ENCODE measurements around the gene DRD3.

The DRD3 gene

GRCh38 chr3:114114719-114115118 lies 64.1 kb downstream of the DRD3 start:
- H3K36me3 ChIP-seq (ENCODE audit: insufficient read depth, low read depth, low read length): no peaks in the 10 kb centered on the region
- H3K27me3 ChIP-seq (ENCODE audit: insufficient read depth, low read length): no peaks in the 10 kb centered on the region
- no peak overlapping the region for H3K4me3 ChIP-seq (ENCODE audit: low read length)
- H3K9ac ChIP-seq (ENCODE audit: low read depth, low read length): no peak overlapping the region
- H3K27ac ChIP-seq (ENCODE audit: low read length): no peak overlapping the region
- H3K4me1 ChIP-seq (ENCODE audit: insufficient read depth, low read length): peaks cover 12% of the 10 kb centered on the region; the same call in 1 of the 2 replicates
- H3K9me3 ChIP-seq (ENCODE audit: insufficient read depth, low read depth, low read length): no peaks in the 10 kb centered on the region

DNA sequence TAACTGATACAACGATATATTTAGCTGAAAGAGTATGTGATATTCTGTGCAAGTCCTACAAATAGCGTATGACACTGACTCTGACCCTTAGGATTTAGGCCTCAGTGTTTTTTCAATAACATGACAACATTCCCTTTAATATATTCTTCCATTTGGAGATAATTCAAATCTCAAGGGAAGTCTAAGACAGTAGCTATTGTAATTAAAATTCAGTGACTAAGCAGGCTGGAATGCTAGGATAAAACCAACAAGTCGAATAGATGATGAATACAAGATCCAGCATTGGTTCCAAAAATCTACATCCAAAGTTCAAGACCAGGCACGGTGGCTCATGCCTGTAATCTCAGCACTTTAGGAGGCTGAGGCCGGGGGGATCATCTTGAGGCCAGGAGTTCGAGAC lies 66.2 kb downstream of the DRD3 start:
- H3K4me1 ChIP-seq (ENCODE audit: insufficient read depth, low read length): peaks cover 12% of the 10 kb centered on the region; the same call in 1 of the 2 replicates
- H3K27me3 ChIP-seq (ENCODE audit: insufficient read depth, low read length): no peaks in the 10 kb centered on the region
- no peak overlapping the region for H3K4me3 ChIP-seq (ENCODE audit: low read length)
- H3K9ac ChIP-seq (ENCODE audit: low read depth, low read length): no peak overlapping the region
- no peak overlapping the region for H3K27ac ChIP-seq (ENCODE audit: low read length)
- no peaks in the 10 kb centered on the region for H3K9me3 ChIP-seq (ENCODE audit: insufficient read depth, low read depth, low read length)
- H3K36me3 ChIP-seq (ENCODE audit: insufficient read depth, low read depth, low read length): no peaks in the 10 kb centered on the region

- H3K27me3 ChIP-seq (ENCODE audit: insufficient read depth, low read length): no peaks in the 10 kb centered on the region
Observed at GRCh38 chr3:114111060-114111770, 67.6 kb downstream of the DRD3 start.

GRCh38 chr3:114110439-114110838 lies 68.4 kb downstream of the DRD3 start:
- H3K4me3 ChIP-seq (ENCODE audit: low read length): no peak overlapping the region
- H3K27ac ChIP-seq (ENCODE audit: low read length): no peak overlapping the region

More at GRCh38 chr3:114111060-114111770, 67.6 kb downstream of the DRD3 start:
- Histone ChIP-seq H3K4me1 (ENCODE audit: insufficient read depth, low read length) (peaks cover 12% of the 10 kb centered on the region; the same call in 1 of the 2 replicates), H3K4me3 (ENCODE audit: low read length) (no peak overlapping the region), H3K9me3 (ENCODE audit: insufficient read depth, low read depth, low read length) (no peaks in the 10 kb centered on the region), H3K9ac (ENCODE audit: low read depth, low read length) (no peak overlapping the region), H3K27ac (ENCODE audit: low read length) (no peak overlapping the region), H3K36me3 (ENCODE audit: insufficient read depth, low read depth, low read length) (no peaks in the 10 kb centered on the region)

GRCh38 chr3:114108137-114108536 lies 70.7 kb downstream of the DRD3 start:
- no peaks in the 10 kb centered on the region for H3K36me3 ChIP-seq (ENCODE audit: insufficient read depth, low read depth, low read length)
- H3K27me3 ChIP-seq (ENCODE audit: insufficient read depth, low read length): no peaks in the 10 kb centered on the region
- H3K9me3 ChIP-seq (ENCODE audit: insufficient read depth, low read depth, low read length): no peaks in the 10 kb centered on the region
- no peak overlapping the region for H3K27ac ChIP-seq (ENCODE audit: low read length)
- no peak overlapping the region for H3K4me3 ChIP-seq (ENCODE audit: low read length)
- no peak overlapping the region for H3K9ac ChIP-seq (ENCODE audit: low read depth, low read length)
- H3K4me1 ChIP-seq (ENCODE audit: insufficient read depth, low read length): peaks cover 13% of the 10 kb centered on the region; the same call in 1 of the 2 replicates

More at GRCh38 chr3:114110439-114110838, 68.4 kb downstream of the DRD3 start:
- no peaks in the 10 kb centered on the region for H3K9me3 ChIP-seq (ENCODE audit: insufficient read depth, low read depth, low read length)
- H3K27me3 ChIP-seq (ENCODE audit: insufficient read depth, low read length): no peaks in the 10 kb centered on the region
- no peak overlapping the region for H3K9ac ChIP-seq (ENCODE audit: low read depth, low read length)
- no peaks in the 10 kb centered on the region for H3K36me3 ChIP-seq (ENCODE audit: insufficient read depth, low read depth, low read length)
- H3K4me1 ChIP-seq (ENCODE audit: insufficient read depth, low read length): peaks cover 12% of the 10 kb centered on the region; the same call in 1 of the 2 replicates

GRCh38 chr3:114104414-114104813 lies 74.4 kb downstream of the DRD3 start:
- Histone ChIP-seq H3K9ac (ENCODE audit: low read depth, low read length) (no peak overlapping the region), H3K27ac (ENCODE audit: low read length) (no peak overlapping the region), H3K27me3 (ENCODE audit: insufficient read depth, low read length) (no peaks in the 10 kb centered on the region), H3K9me3 (ENCODE audit: insufficient read depth, low read depth, low read length) (no peaks in the 10 kb centered on the region), H3K4me1 (ENCODE audit: insufficient read depth, low read length) (peaks cover 2% of the 10 kb centered on the region; the same call in 1 of the 2 replicates), H3K4me3 (ENCODE audit: low read length) (no peak overlapping the region), H3K36me3 (ENCODE audit: insufficient read depth, low read depth, low read length) (no peaks in the 10 kb centered on the region)

GRCh38 chr3:114103858-114104257 lies 75.0 kb downstream of the DRD3 start:
- no peaks in the 10 kb centered on the region for H3K27me3 ChIP-seq (ENCODE audit: insufficient read depth, low read length)
- no peaks in the 10 kb centered on the region for H3K36me3 ChIP-seq (ENCODE audit: insufficient read depth, low read depth, low read length)
- H3K27ac ChIP-seq (ENCODE audit: low read length): no peak overlapping the region
- H3K9me3 ChIP-seq (ENCODE audit: insufficient read depth, low read depth, low read length): no peaks in the 10 kb centered on the region
- H3K4me1 ChIP-seq (ENCODE audit: insufficient read depth, low read length): peaks cover 2% of the 10 kb centered on the region; the same call in 1 of the 2 replicates
- H3K9ac ChIP-seq (ENCODE audit: low read depth, low read length): no peak overlapping the region
- H3K4me3 ChIP-seq (ENCODE audit: low read length): no peak overlapping the region

DNA sequence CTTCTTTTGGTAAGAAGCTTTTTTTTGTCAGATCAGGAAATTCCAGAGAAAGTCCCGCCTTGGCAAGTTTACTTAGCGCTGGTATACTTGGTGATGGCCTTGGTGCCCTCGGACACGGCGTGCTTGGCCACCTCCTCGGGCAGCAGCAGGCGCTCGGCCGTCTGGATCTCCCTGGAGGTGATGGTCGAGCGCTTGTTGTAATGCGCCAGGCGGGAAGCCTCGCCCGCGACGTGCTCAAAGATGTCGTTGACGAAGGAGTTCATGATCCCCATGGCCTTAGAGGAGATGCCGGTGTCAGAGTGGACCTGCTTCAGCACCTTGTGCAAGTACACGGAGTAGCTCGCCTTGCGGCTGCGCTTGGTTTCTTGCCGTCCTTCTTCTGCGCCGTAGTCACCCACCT lies 75.7 kb downstream of the DRD3 start:
- Histone ChIP-seq H3K36me3 (ENCODE audit: insufficient read depth, low read depth, low read length) (no peaks in the 10 kb centered on the region), H3K4me1 (ENCODE audit: insufficient read depth, low read length) (peaks cover 2% of the 10 kb centered on the region; the same call in 1 of the 2 replicates), H3K9me3 (ENCODE audit: insufficient read depth, low read depth, low read length) (no peaks in the 10 kb centered on the region), H3K9ac (ENCODE audit: low read depth, low read length) (no peak overlapping the region), H3K27ac (ENCODE audit: low read length) (no peak overlapping the region), H3K27me3 (ENCODE audit: insufficient read depth, low read length) (no peaks in the 10 kb centered on the region), H3K4me3 (ENCODE audit: low read length) (no peak overlapping the region)

- Histone ChIP-seq H3K9ac (ENCODE audit: low read depth, low read length) (no peak overlapping the region), H3K9me3 (ENCODE audit: insufficient read depth, low read depth, low read length) (no peaks in the 10 kb centered on the region), H3K27me3 (ENCODE audit: insufficient read depth, low read length) (no peaks in the 10 kb centered on the region), H3K27ac (ENCODE audit: low read length) (no peak overlapping the region), H3K36me3 (ENCODE audit: insufficient read depth, low read depth, low read length) (no peaks in the 10 kb centered on the region), H3K4me3 (ENCODE audit: low read length) (no peak overlapping the region), H3K4me1 (ENCODE audit: insufficient read depth, low read length) (0 out of 2 replicates have a peak, but pooled peaks cover 2% of the 10 kb centered on the region)
Observed at GRCh38 chr3:114101101-114101500, 77.8 kb downstream of the DRD3 start.

- no peak overlapping the region for H3K4me3 ChIP-seq (ENCODE audit: low read length)
- 0 out of 2 replicates have a peak, but pooled peaks cover 5% of the 10 kb centered on the region for H3K4me1 ChIP-seq (ENCODE audit: insufficient read depth, low read length)
- no peak overlapping the region for H3K27ac ChIP-seq (ENCODE audit: low read length)
- no peaks in the 10 kb centered on the region for H3K36me3 ChIP-seq (ENCODE audit: insufficient read depth, low read depth, low read length)
- H3K9ac ChIP-seq (ENCODE audit: low read depth, low read length): no peak overlapping the region
- no peaks in the 10 kb centered on the region for H3K9me3 ChIP-seq (ENCODE audit: insufficient read depth, low read depth, low read length)
- no peaks in the 10 kb centered on the region for H3K27me3 ChIP-seq (ENCODE audit: insufficient read depth, low read length)
Observed at GRCh38 chr3:114095796-114096195, 83.1 kb downstream of the DRD3 start.

GRCh38 chr3:114093596-114093995 lies 85.3 kb downstream of the DRD3 start:
- Histone ChIP-seq H3K9me3 (ENCODE audit: insufficient read depth, low read depth, low read length) (no peaks in the 10 kb centered on the region), H3K4me1 (ENCODE audit: insufficient read depth, low read length) (0 out of 2 replicates have a peak, but pooled peaks cover 5% of the 10 kb centered on the region), H3K36me3 (ENCODE audit: insufficient read depth, low read depth, low read length) (no peaks in the 10 kb centered on the region), H3K4me3 (ENCODE audit: low read length) (no peak overlapping the region), H3K9ac (ENCODE audit: low read depth, low read length) (no peak overlapping the region), H3K27ac (ENCODE audit: low read length) (no peak overlapping the region), H3K27me3 (ENCODE audit: insufficient read depth, low read length) (no peaks in the 10 kb centered on the region)

DNA sequence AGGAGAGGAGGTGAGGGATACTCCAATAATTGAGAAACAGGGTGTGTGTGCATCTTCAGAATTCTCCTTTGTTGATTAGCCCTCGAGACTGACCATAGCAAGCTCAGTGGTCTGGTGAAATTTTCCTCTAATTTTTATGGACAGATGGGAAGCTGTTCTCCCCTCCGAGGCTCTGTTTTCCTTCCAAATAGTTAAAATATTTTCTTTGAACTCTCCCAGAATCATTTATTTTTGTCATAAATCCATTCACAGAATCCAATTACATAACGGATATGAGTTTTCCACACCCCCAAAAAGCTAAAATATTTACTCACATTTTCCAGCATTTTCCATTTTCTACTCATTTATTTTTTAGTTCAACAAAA lies 85.9 kb downstream of the DRD3 start:
- Histone ChIP-seq H3K4me1 (ENCODE audit: insufficient read depth, low read length) (0 out of 2 replicates have a peak, but pooled peaks cover 5% of the 10 kb centered on the region), H3K36me3 (ENCODE audit: insufficient read depth, low read depth, low read length) (peaks cover under 1% of the 10 kb centered on the region; the same call in 1 of the 2 replicates), H3K4me3 (ENCODE audit: low read length) (no peak overlapping the region), H3K27ac (ENCODE audit: low read length) (no peak overlapping the region), H3K27me3 (ENCODE audit: insufficient read depth, low read length) (no peaks in the 10 kb centered on the region), H3K9ac (ENCODE audit: low read depth, low read length) (no peak overlapping the region), H3K9me3 (ENCODE audit: insufficient read depth, low read depth, low read length) (no peaks in the 10 kb centered on the region)
